H1 (cell line): ENCODE measurements around the gene ADCY9. TPM values are rescaled to one million over a fixed set of nuclear protein-coding genes. Genes with fewer than 3 reads are reported as not detected.

Experiments used
- CTCF ChIA-PET: fragments of 300-600 bp; sonication (Branson Sonifier 250); formaldehyde crosslinking; loops from one replicate; lab custom pipeline; 2021; ENCODE audit not compliant: partially characterized antibody; lab: Charles Lee
- POLR2A ChIA-PET: fragments of 300-600 bp; sonication (Branson Sonifier 250); formaldehyde crosslinking; loops from one replicate; lab custom pipeline; 2021; ENCODE audit warnings: inconsistent platforms; ENCODE audit not compliant: partially characterized antibody; lab: Charles Lee
- DNase-seq, 2 experiments: peaks; one replicate each; pipeline versions ENCODE4 v3.0.0 to v3.0.0-alpha.2; 2010 to 2022; ENCODE audit warnings: low spot score in 2 of 2, low read depth in 1 of 2, mixed read lengths in 1 of 2
- FAIRE-seq: peaks from 2 replicates; lab custom pipeline; 2011; peaks lifted over from hg19 to GRCh38; lab: Jason Lieb, UNC
- H2AFZ ChIP-seq: 2 replicates; pipeline ENCODE4 v1.8.1; 2012; ENCODE audit warnings: low read length, inconsistent platforms
- H2AK5ac ChIP-seq: 2 replicates; pipeline ENCODE4 v1.6.1; 2013; ENCODE audit warnings: low read depth, low read length
- H2BK120ac ChIP-seq: replicated peaks from 2 replicates; pipeline ENCODE3; 2013; ENCODE audit warnings: low read depth, low read length, inconsistent platforms
- H2BK12ac ChIP-seq: 2 replicates; pipeline ENCODE4 v1.6.1; 2013; ENCODE audit warnings: low read depth, low read length
- H2BK15ac ChIP-seq: 2 replicates; pipeline ENCODE4 v1.6.1; 2013; ENCODE audit warnings: low read length
- H2BK20ac ChIP-seq: 2 replicates; pipeline ENCODE4 v1.6.1; 2013; ENCODE audit warnings: low read length
- H2BK5ac ChIP-seq: 2 replicates; pipeline ENCODE4 v1.6.1; 2013; ENCODE audit warnings: low read depth, low read length
- H3K14ac ChIP-seq: 2 replicates; pipeline ENCODE4 v1.6.1; 2013; ENCODE audit warnings: inconsistent platforms; ENCODE audit not compliant: insufficient read length
- H3K18ac ChIP-seq: 2 replicates; pipeline ENCODE4 v1.6.1; 2013; ENCODE audit warnings: low read length; ENCODE audit errors: extremely low read depth
- H3K23ac ChIP-seq: 2 replicates; pipeline ENCODE4 v1.6.1; 2013; ENCODE audit warnings: inconsistent platforms; ENCODE audit not compliant: insufficient read length
- H3K23me2 ChIP-seq: 2 replicates; pipeline ENCODE4 v1.6.1; 2013; ENCODE audit warnings: low read depth, low read length
- H3K27ac ChIP-seq: 2 replicates; pipeline ENCODE4 v1.6.1; 2011; ENCODE audit warnings: low read depth, low read length, inconsistent platforms
- H3K27me3 ChIP-seq, 4 experiments: replicated peaks in 1 of 4; 1 replicate in 1 of 4; 2 replicates in 3 of 4; pipeline versions ENCODE4 v1.6.1 to v1.8.1; 2011 to 2013; ENCODE audit warnings: low read length in 3 of 4, mild to moderate bottlenecking in 3 of 4, inconsistent platforms in 2 of 4, mixed read lengths in 2 of 4, moderate library complexity in 1 of 4; ENCODE audit not compliant: control insufficient read depth in 3 of 4, insufficient read depth in 3 of 4; ENCODE audit errors: extremely low read depth in 1 of 4
- H3K36me3 ChIP-seq, 4 experiments: 2 replicates each; pipeline versions ENCODE4 v1.6.1 to v1.8.1; 2011 to 2013; ENCODE audit warnings: mild to moderate bottlenecking in 4 of 4, low read length in 3 of 4, moderate library complexity in 2 of 4, control low read depth in 1 of 4, inconsistent platforms in 1 of 4; ENCODE audit not compliant: insufficient read depth in 4 of 4, control insufficient read depth in 2 of 4
- H3K4ac ChIP-seq: replicated peaks from 2 replicates; pipeline ENCODE3; 2013; ENCODE audit warnings: low read length, low read depth, mixed read lengths, inconsistent platforms; ENCODE audit not compliant: insufficient read length
- H3K4me1 ChIP-seq, 4 experiments: replicated peaks in 1 of 4; 1 replicate in 1 of 4; 2 replicates in 3 of 4; pipeline versions ENCODE4 v1.6.1 to v1.8.1; 2011 to 2013; ENCODE audit warnings: low read length in 3 of 4, inconsistent platforms in 2 of 4, mixed read lengths in 1 of 4; ENCODE audit not compliant: insufficient read depth in 4 of 4, control insufficient read depth in 3 of 4
- H3K4me2 ChIP-seq, 2 experiments: 2 replicates each; pipeline versions ENCODE4 v1.6.1 to v1.8.1; 2011 to 2013; ENCODE audit warnings: low read depth in 2 of 2, low read length in 2 of 2, control low read depth in 1 of 2, inconsistent platforms in 1 of 2, mild to moderate bottlenecking in 1 of 2; ENCODE audit not compliant: insufficient read depth in 1 of 2
- H3K4me3 ChIP-seq, 4 experiments: fragments of 200-600, 300-600 bp in 1 of 4; sonication (generic), shearing (Covaris generic), sonication (Bioruptor Twin) in 1 of 4; 2 replicates each; pipeline versions ENCODE4 v1.5.1 to v1.8.1; 2011 to 2016; ENCODE audit warnings: low read length in 4 of 4, low read depth in 3 of 4, control low read depth in 2 of 4, inconsistent platforms in 2 of 4, mild to moderate bottlenecking in 2 of 4, mixed read lengths in 1 of 4, moderate library complexity in 1 of 4; ENCODE audit not compliant: insufficient read depth in 2 of 4; ENCODE audit errors: extremely low read depth in 1 of 4
- H3K56ac ChIP-seq: replicated peaks from 2 replicates; pipeline ENCODE3; 2013; ENCODE audit warnings: low read depth, mild to moderate bottlenecking, mixed read lengths, low read length, inconsistent platforms; ENCODE audit not compliant: insufficient read length
- H3K79me1 ChIP-seq: 2 replicates; pipeline ENCODE4 v1.6.1; 2013; ENCODE audit warnings: low read depth, low read length, control low read depth
- H3K79me2 ChIP-seq, 2 experiments: 2 replicates each; pipeline versions ENCODE4 v1.6.1 to v1.8.1; 2012 to 2013; ENCODE audit warnings: low read length in 2 of 2, mild to moderate bottlenecking in 2 of 2, inconsistent platforms in 1 of 2; ENCODE audit not compliant: insufficient read depth in 2 of 2, control insufficient read depth in 1 of 2
- H3K9ac ChIP-seq, 4 experiments: replicated peaks in 1 of 4; 1 replicate in 1 of 4; 2 replicates in 3 of 4; pipeline versions ENCODE4 v1.6.1 to v1.8.1; 2011 to 2013; ENCODE audit warnings: low read depth in 3 of 4, low read length in 3 of 4, control low read depth in 2 of 4, mild to moderate bottlenecking in 2 of 4, moderate library complexity in 2 of 4, inconsistent platforms in 1 of 4; ENCODE audit errors: extremely low read depth in 1 of 4
- H3K9me3 ChIP-seq, 2 experiments: 2 replicates each; pipeline versions ENCODE4 v1.6.1 to v1.8.1; 2012 to 2013; ENCODE audit warnings: mild to moderate bottlenecking in 2 of 2, moderate library complexity in 2 of 2, control low read depth in 1 of 2, inconsistent platforms in 1 of 2, low read depth in 1 of 2, low read length in 1 of 2, mixed read lengths in 1 of 2; ENCODE audit not compliant: insufficient read depth in 2 of 2
- H4K20me1 ChIP-seq, 2 experiments: replicated peaks in 1 of 2; 2 replicates each; pipeline versions ENCODE3 to v1.8.1; 2011 to 2013; ENCODE audit warnings: inconsistent platforms in 2 of 2, low read length in 2 of 2, mild to moderate bottlenecking in 1 of 2; ENCODE audit not compliant: insufficient read depth in 2 of 2, control insufficient read depth in 1 of 2
- H4K5ac ChIP-seq: 2 replicates; pipeline ENCODE4 v1.6.1; 2013; ENCODE audit warnings: low read length, low read depth, mixed read lengths, inconsistent platforms; ENCODE audit not compliant: insufficient read length
- H4K8ac ChIP-seq: 2 replicates; pipeline ENCODE4 v1.8.0; 2013; ENCODE audit warnings: mild to moderate bottlenecking, moderate library complexity, low read length, inconsistent platforms; ENCODE audit not compliant: insufficient read depth; ENCODE audit errors: extremely low read depth
- H4K91ac ChIP-seq: replicated peaks from 2 replicates; pipeline ENCODE3; 2013; ENCODE audit warnings: low read length, mixed read lengths, inconsistent platforms; ENCODE audit not compliant: insufficient read length
- ATF2 ChIP-seq: IDR thresholded peaks from 2 replicates; pipeline ENCODE4 v1.6.1; 2012; ENCODE audit warnings: low read length, inconsistent platforms
- ATF3 ChIP-seq: IDR thresholded peaks from 2 replicates; pipeline ENCODE4 v1.6.1; 2011; ENCODE audit warnings: low read depth, mild to moderate bottlenecking, low read length; ENCODE audit not compliant: insufficient read depth
- JUN ChIP-seq: IDR thresholded peaks from 2 replicates; pipeline ENCODE4 v1.6.1; 2011; ENCODE audit warnings: low read depth, mild to moderate bottlenecking, improper control_type of control experiment, low read length
- TBP ChIP-seq: IDR thresholded peaks from 2 replicates; pipeline ENCODE4 v1.6.1; 2011; ENCODE audit warnings: low read depth, low read length, improper control_type of control experiment
- WGBS, 2 experiments: shearing (Covaris generic) in 1 of 2; methylation state at CpG; one replicate each; pipeline versions ENCODE4 v1.1.6 to v1.1.7; 2013 to 2015; ENCODE audit warnings: low lambda C conversion rate in 2 of 2, mixed read lengths in 2 of 2, inconsistent platforms in 1 of 2, low coverage in 1 of 2, missing lambda C conversion rate in 1 of 2; ENCODE audit not compliant: insufficient replicate concordance in 2 of 2, insufficient coverage in 1 of 2, insufficient read length in 1 of 2; ENCODE audit errors: extremely low coverage in 1 of 2, missing lambda C conversion rate in 1 of 2; 5-methylcytosine and 5-hydroxymethylcytosine counted together
- polyA plus RNA-seq, 7 experiments: library from polyadenylated mRNA; depleted of rRNA in 3 of 7; stranded (reverse) in 5 of 7; unstranded in 2 of 7; fragments of >200 nt in 5 of 7; fragments of 200-250 nt in 2 of 7; gene quantifications; 1 replicate in 5 of 7; 2 replicates in 1 of 7; 4 replicates in 1 of 7; pipeline versions ENCODE4 v1.2.1 to v1.2.3, GENCODE V29; 2011 to 2013; ENCODE audit warnings: missing spikeins in 2 of 7, mixed read lengths in 2 of 7
- total RNA-seq: library from RNA; stranded (reverse); fragmentation: NEBNext Ultra II Directional; extraction: Animal tissue kit (Norgen Biotek cat#: 25700); gene quantifications from 2 replicates; pipeline ENCODE4 v1.2.1, GENCODE V29; 2021

The ADCY9 gene
- total and polyA plus RNA-seq, 2 of the 8 experiments (the other 6 are each of a cell fraction or from before 2014, with no cell fraction given), result 5.4 to 13.1 TPM

GRCh38 chr16:4135537-4135936 is 19.3 kb upstream of the ADCY9 start:
- no peak overlapping the region for H3K23ac ChIP-seq
- H3K18ac ChIP-seq, result no peak overlapping the region
- H2BK12ac ChIP-seq, result peak overlapping the region; percentile 10; the same call in 1 of the 2 replicates
- no peak overlapping the region for H2BK20ac ChIP-seq
- no peak overlapping the region for H2AFZ ChIP-seq
- H3K36me3 ChIP-seq, result no peaks in the 10 kb centered on the region
- DNase-seq (no peak), FAIRE-seq (no peak)
- TF ChIP-seq ATF2, result no peak
- no peak for TF ChIP-seq ATF3
- TF ChIP-seq TBP, result no peak
- no peak for TF ChIP-seq JUN
- H2BK120ac ChIP-seq, result no peak overlapping the region
- H3K4me1 ChIP-seq, result peaks cover 0 to 10% (median 6%) of the 10 kb centered on the region in 4 experiments; a peak in 5 of 7 replicates
- H3K9ac ChIP-seq, result no peak overlapping the region
- no peak overlapping the region for H3K4me2 ChIP-seq
- H3K4me3 ChIP-seq, result no peak overlapping the region
- 0 out of 4 replicates have a peak, but pooled peaks cover 0 to 4% of the 10 kb centered on the region in 2 experiments for H3K9me3 ChIP-seq
- CTCF ChIA-PET, result interaction anchor here (0.8 to 2.0 kb wide), 3 partner anchors 11 to 48 kb away, joined by 3 to 6 read pairs (median 3); no protein-coding TSS in a partner anchor
- peaks cover 0 to 11% (median 5%) of the 10 kb centered on the region in 4 experiments; a peak in 4 of 7 replicates for H3K27me3 ChIP-seq
- no peak overlapping the region for H4K91ac ChIP-seq
- H3K23me2 ChIP-seq, result peaks cover 3% of the 10 kb centered on the region; the same call in 1 of the 2 replicates
- H2BK5ac ChIP-seq, result no peak overlapping the region
- no peak overlapping the region for H2BK15ac ChIP-seq
- H4K5ac ChIP-seq, result no peak overlapping the region
- H3K14ac ChIP-seq, result no peak overlapping the region
- H2AK5ac ChIP-seq, result no peak overlapping the region; the same call in 1 of the 2 replicates
- POLR2A ChIA-PET, result no interaction called here
- no peak overlapping the region for H3K27ac ChIP-seq
- 94 to 100% methylated on average over 1 of the region's 1 CpG for WGBS, 2 experiments
- peaks cover 0 to 6% of the 10 kb centered on the region in 2 experiments for H4K20me1 ChIP-seq
- no peaks in the 10 kb centered on the region for H3K79me2 ChIP-seq
- no peaks in the 10 kb centered on the region for H3K79me1 ChIP-seq
- no peak overlapping the region for H3K4ac ChIP-seq
- H3K56ac ChIP-seq, result peak overlapping the region; percentile 36
- H4K8ac ChIP-seq, result no peak overlapping the region
